Gastroesophageal sphincter (tissue), 4 donors: Measurements from ENCODE around the gene ACAN. TPM values are rescaled to one million over a fixed set of nuclear protein-coding genes. Genes with fewer than 3 reads are reported as not detected.

ENCODE experiments used
- ATAC-seq: fragments of 150-250 bp; one replicate; pipeline ENCODE4 v1.9.1; 2016; ENCODE audit warnings: mild to moderate bottlenecking, moderate library complexity
- H3K27ac ChIP-seq, 4 donors: fragments of 200-600 bp; sonication (generic) in 3 of 4; 1 replicate in 3 of 4; 2 replicates in 1 of 4; pipeline ENCODE4 v1.5.1; 2016 to 2019
- H3K27me3 ChIP-seq: fragments of 200-600 bp; sonication (generic); one replicate; pipeline ENCODE4 v1.5.1; 2019
- H3K36me3 ChIP-seq, 2 donors: fragments of 200-600 bp; sonication (generic); one replicate each; pipeline ENCODE4 v1.5.1; 2019; ENCODE audit warnings: control low read depth in 1 of 2
- H3K4me1 ChIP-seq, 3 donors: fragments of 200-600 bp; sonication (generic); 1 replicate in 2 of 3; 2 replicates in 1 of 3; pipeline ENCODE4 v1.5.1; 2016 to 2019; ENCODE audit warnings: control low read depth in 2 of 3
- H3K4me3 ChIP-seq, 2 donors: fragments of 200-600 bp; sonication (generic); one replicate each; pipeline ENCODE4 v1.5.1; 2019; ENCODE audit warnings: mild to moderate bottlenecking in 1 of 2, moderate library complexity in 1 of 2
- H3K9me3 ChIP-seq, 3 donors: fragments of 200-600 bp; sonication (generic); one replicate each; pipeline ENCODE4 v1.5.1; 2017 to 2019; ENCODE audit warnings: control low read depth in 2 of 3
- EP300 ChIP-seq: sonication (generic); formaldehyde crosslinking; IDR thresholded peaks from one replicate; pipeline ENCODE4 v1.6.1; 2017; ENCODE audit warnings: antibody characterized with exemption, mild to moderate bottlenecking
- POLR2A ChIP-seq, 2 donors: fragments of 450-650 bp; IDR thresholded peaks; one replicate each; pipeline ENCODE4 v1.6.1; 2017; ENCODE audit warnings: antibody characterized with exemption in 2 of 2, mild to moderate bottlenecking in 2 of 2, moderate library complexity in 1 of 2
- POLR2AphosphoS5 ChIP-seq: sonication (generic); formaldehyde crosslinking; IDR thresholded peaks from one replicate; pipeline ENCODE4 v1.6.1; 2017; ENCODE audit warnings: antibody characterized with exemption
- WGBS, 2 donors: methylation state at CpG; one replicate each; pipeline ENCODE4 v1.1.5; 2018; ENCODE audit warnings: low coverage in 1 of 2; 5-methylcytosine and 5-hydroxymethylcytosine counted together
- total RNA-seq, 4 donors: library from RNA; depleted of rRNA; stranded (reverse); fragments of >200 nt; gene quantifications; one replicate each; pipeline ENCODE4 v1.1.0, GENCODE V29; 2016
- TF ChIP-seq, protein P1 (sequence below), 4 experiments: fragments of 200-600 bp in 2 of 4; fragments of 450-650 bp in 2 of 4; sonication (generic) in 1 of 4; IDR thresholded peaks; one replicate each; pipeline ENCODE4 v1.5.1; 2017 to 2019; ENCODE audit warnings: antibody characterized with exemption in 4 of 4, mild to moderate bottlenecking in 2 of 4, moderate library complexity in 2 of 4

ACAN gene
- total RNA-seq, 4 donors from 2014 or later: 0.04 to 0.17 (median 0.13) TPM; not detected in 1

DNA sequence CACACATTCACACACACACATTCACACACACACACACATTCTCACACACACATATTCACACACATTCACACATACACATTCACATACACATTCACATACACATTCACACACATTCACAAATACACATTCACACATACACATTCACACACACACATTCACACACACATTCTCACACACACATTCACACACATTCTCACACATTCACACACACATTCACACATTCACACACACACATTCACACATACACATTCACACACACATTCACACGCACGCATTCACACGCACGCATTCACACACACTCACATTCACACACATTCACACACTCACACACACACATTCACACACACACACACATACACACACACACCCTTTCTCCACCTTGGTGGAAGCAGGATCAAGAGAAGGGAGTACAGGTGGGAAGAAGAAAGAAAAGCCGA is 97.8 kb downstream of the ACAN start:
- 85 to 90% methylated on average over 5 of the region's 5 CpGs for WGBS, 2 donors
- no peak overlapping the region for H3K27ac ChIP-seq
- TF ChIP-seq POLR2A (IDR thresholded peaks at IDR 0.05): no peak
- no peak for TF ChIP-seq EP300
- TF ChIP-seq, protein P1, sequence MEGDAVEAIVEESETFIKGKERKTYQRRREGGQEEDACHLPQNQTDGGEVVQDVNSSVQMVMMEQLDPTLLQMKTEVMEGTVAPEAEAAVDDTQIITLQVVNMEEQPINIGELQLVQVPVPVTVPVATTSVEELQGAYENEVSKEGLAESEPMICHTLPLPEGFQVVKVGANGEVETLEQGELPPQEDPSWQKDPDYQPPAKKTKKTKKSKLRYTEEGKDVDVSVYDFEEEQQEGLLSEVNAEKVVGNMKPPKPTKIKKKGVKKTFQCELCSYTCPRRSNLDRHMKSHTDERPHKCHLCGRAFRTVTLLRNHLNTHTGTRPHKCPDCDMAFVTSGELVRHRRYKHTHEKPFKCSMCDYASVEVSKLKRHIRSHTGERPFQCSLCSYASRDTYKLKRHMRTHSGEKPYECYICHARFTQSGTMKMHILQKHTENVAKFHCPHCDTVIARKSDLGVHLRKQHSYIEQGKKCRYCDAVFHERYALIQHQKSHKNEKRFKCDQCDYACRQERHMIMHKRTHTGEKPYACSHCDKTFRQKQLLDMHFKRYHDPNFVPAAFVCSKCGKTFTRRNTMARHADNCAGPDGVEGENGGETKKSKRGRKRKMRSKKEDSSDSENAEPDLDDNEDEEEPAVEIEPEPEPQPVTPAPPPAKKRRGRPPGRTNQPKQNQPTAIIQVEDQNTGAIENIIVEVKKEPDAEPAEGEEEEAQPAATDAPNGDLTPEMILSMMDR (IDR thresholded peaks at IDR 0.05): no peak
- TF ChIP-seq POLR2AphosphoS5: no peak

DNA sequence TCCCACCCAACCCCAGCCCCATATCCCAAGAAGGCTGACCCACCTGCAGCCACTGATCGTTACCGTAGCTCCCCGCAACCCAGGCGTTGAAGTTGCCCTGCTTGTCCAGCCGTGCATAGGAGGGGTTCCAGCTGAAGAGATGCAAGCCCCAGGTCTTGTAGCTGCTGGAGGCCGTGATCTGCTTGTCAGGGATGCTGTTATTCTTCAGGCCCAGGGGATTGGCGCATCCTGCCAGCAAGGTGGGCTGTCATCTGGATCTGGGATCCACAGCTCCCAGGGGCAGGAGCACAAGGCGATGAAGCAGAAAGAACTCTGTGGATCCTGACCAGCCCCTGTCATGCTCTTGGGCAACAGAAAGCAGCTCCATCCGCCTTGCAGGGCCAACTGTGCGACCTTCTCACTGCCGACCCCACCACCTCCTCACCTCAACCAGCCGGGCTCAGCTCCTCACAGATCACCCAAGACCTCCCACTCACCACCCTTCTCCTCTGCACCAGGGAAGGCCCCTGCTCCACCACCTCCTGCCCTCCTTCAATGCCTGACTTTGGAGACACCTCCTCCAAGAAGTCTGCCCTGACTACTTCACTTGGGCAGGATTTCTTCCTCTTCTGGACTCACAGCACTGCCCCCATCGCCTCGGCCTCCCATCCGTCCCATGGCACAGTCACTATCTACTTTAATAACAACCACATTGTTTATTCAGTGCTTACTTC is 98.4 kb downstream of the ACAN start:
- Histone ChIP-seq H3K9me3 (no peaks in the 10 kb centered on the region), H3K27me3 (no peaks in the 10 kb centered on the region), H3K27ac (no peak overlapping the region), H3K4me1 (peaks cover 2 to 46% (median 29%) of the 10 kb centered on the region in 3 donors), H3K4me3 (no peak overlapping the region), H3K36me3 (peaks cover 0 to 70% of the 10 kb centered on the region in 2 donors)
- TF ChIP-seq EP300 (no peak), POLR2A (IDR thresholded peaks at IDR 0.05) (no peak), POLR2AphosphoS5 (no peak)
- TF ChIP-seq, protein P1 (IDR thresholded peaks at IDR 0.05): no peak
- no peak for ATAC-seq
- WGBS, 2 donors: 79 to 95% methylated on average over 7 of the region's 15 CpGs

More for the DNA sequence above, 97.8 kb downstream of the ACAN start:
- ATAC-seq: no peak
- H3K9me3 ChIP-seq: no peaks in the 10 kb centered on the region
- H3K27me3 ChIP-seq: no peaks in the 10 kb centered on the region
- H3K4me3 ChIP-seq: no peak overlapping the region
- H3K36me3 ChIP-seq: peaks cover 0 to 63% of the 10 kb centered on the region in 2 donors
- peaks cover 2 to 49% (median 33%) of the 10 kb centered on the region in 3 donors for H3K4me1 ChIP-seq

GRCh38 chr15:88902221-88902835 is 99.1 kb downstream of the ACAN start:
- no peak for TF ChIP-seq POLR2A (IDR thresholded peaks at IDR 0.05)
- no peak for TF ChIP-seq EP300
- no peak for TF ChIP-seq POLR2AphosphoS5
- TF ChIP-seq, protein P1 (IDR thresholded peaks at IDR 0.05): no peak
- Histone ChIP-seq H3K4me3 (no peak overlapping the region), H3K36me3 (peaks cover 0 to 76% of the 10 kb centered on the region in 2 donors), H3K27ac (no peak overlapping the region), H3K4me1 (peaks cover 0 to 40% (median 23%) of the 10 kb centered on the region in 3 donors), H3K27me3 (no peaks in the 10 kb centered on the region), H3K9me3 (no peaks in the 10 kb centered on the region)
- 92% methylated on average over 3 of the region's 6 CpGs; no CpG with 5 or more reads in 1 of the 2 donors for WGBS, 2 donors
- ATAC-seq: no peak

- TF ChIP-seq, protein P1 (IDR thresholded peaks at IDR 0.05): no peak
- no peak for TF ChIP-seq EP300
- TF ChIP-seq POLR2A (IDR thresholded peaks at IDR 0.05): no peak
- no peak for TF ChIP-seq POLR2AphosphoS5
- Histone ChIP-seq H3K27ac (no peak overlapping the region), H3K27me3 (no peaks in the 10 kb centered on the region), H3K4me1 (peaks cover 0 to 37% (median 19%) of the 10 kb centered on the region in 3 donors), H3K9me3 (no peaks in the 10 kb centered on the region), H3K36me3 (peaks cover 0 to 82% of the 10 kb centered on the region in 2 donors), H3K4me3 (no peak overlapping the region)
- no peak for ATAC-seq
- 100% methylated on average over 1 of the region's 2 CpGs; no CpG with 5 or more reads in 1 of the 2 donors for WGBS, 2 donors
Measured at GRCh38 chr15:88902846-88903245, 99.6 kb downstream of the ACAN start.
